H9 (cell line): ENCODE data around the gene ITIH5. TPM values are rescaled to one million over a fixed set of nuclear protein-coding genes. Genes with fewer than 3 reads are reported as not detected.

Experiments
- DNase-seq: peaks from one replicate; pipeline ENCODE4 v3.0.0-alpha.2; 2017
- H2AFZ ChIP-seq: one replicate; pipeline ENCODE4 v1.6.1; 2013; ENCODE audit warnings: mild to moderate bottlenecking, low read length, control low read depth, moderate library complexity
- H2AK5ac ChIP-seq: 2 replicates; pipeline ENCODE4 v1.6.1; 2013; ENCODE audit warnings: low read length, control low read depth, mixed read lengths; ENCODE audit not compliant: insufficient read length
- H2BK120ac ChIP-seq: one replicate; pipeline ENCODE4 v1.6.1; 2013; ENCODE audit warnings: low read depth, mild to moderate bottlenecking, low read length, control low read depth, inconsistent platforms; ENCODE audit not compliant: poor library complexity, severe bottlenecking
- H2BK12ac ChIP-seq: 2 replicates; pipeline ENCODE4 v1.6.1; 2013; ENCODE audit warnings: low read length, control low read depth, mixed read lengths, low read depth; ENCODE audit not compliant: insufficient read length
- H2BK15ac ChIP-seq: 2 replicates; pipeline ENCODE4 v1.6.1; 2013; ENCODE audit warnings: low read depth, low read length, control low read depth
- H2BK20ac ChIP-seq: one replicate; pipeline ENCODE4 v1.6.1; 2013; ENCODE audit warnings: low read depth, mild to moderate bottlenecking, low read length, control low read depth, inconsistent platforms; ENCODE audit not compliant: poor library complexity, severe bottlenecking
- H2BK5ac ChIP-seq: 2 replicates; pipeline ENCODE4 v1.6.1; 2013; ENCODE audit warnings: low read length, control low read depth, mixed read lengths; ENCODE audit not compliant: insufficient read length
- H3K14ac ChIP-seq: 2 replicates; pipeline ENCODE4 v1.6.1; 2013; ENCODE audit warnings: low read length, control low read depth; ENCODE audit not compliant: insufficient read depth
- H3K18ac ChIP-seq: 2 replicates; pipeline ENCODE4 v1.6.1; 2013; ENCODE audit warnings: low read depth, mild to moderate bottlenecking, mixed read lengths, low read length, control low read depth; ENCODE audit not compliant: insufficient read length
- H3K23ac ChIP-seq: 2 replicates; pipeline ENCODE4 v1.6.1; 2013; ENCODE audit warnings: low read length, control low read depth, mixed read lengths, low read depth; ENCODE audit not compliant: insufficient read length
- H3K23me2 ChIP-seq: 2 replicates; pipeline ENCODE4 v1.6.1; 2013; ENCODE audit warnings: low read depth, mild to moderate bottlenecking, mixed read lengths, low read length, control low read depth; ENCODE audit not compliant: insufficient read length, poor library complexity, severe bottlenecking
- H3K27ac ChIP-seq: 2 replicates; pipeline ENCODE4 v1.5.1; 2013; ENCODE audit warnings: low read length, control low read depth, mixed read lengths, low read depth; ENCODE audit not compliant: insufficient read length
- H3K27me3 ChIP-seq: 2 replicates; pipeline ENCODE4 v1.6.1; 2013; ENCODE audit warnings: low read length, control low read depth, inconsistent platforms; ENCODE audit not compliant: insufficient read depth
- H3K4ac ChIP-seq: 2 replicates; pipeline ENCODE4 v1.6.1; 2013; ENCODE audit warnings: low read depth, mild to moderate bottlenecking, control low read depth, inconsistent platforms, low read length, moderate library complexity
- H3K4me1 ChIP-seq: 2 replicates; pipeline ENCODE4 v1.6.1; 2013; ENCODE audit warnings: low read length, control low read depth, inconsistent platforms; ENCODE audit not compliant: insufficient read depth
- H3K4me2 ChIP-seq: 2 replicates; pipeline ENCODE4 v1.6.1; 2013; ENCODE audit warnings: low read length, control low read depth, mixed read lengths; ENCODE audit not compliant: insufficient read length, insufficient read depth
- H3K56ac ChIP-seq: 2 replicates; pipeline ENCODE4 v1.6.1; 2013; ENCODE audit warnings: low read depth, mild to moderate bottlenecking, mixed read lengths, low read length, control low read depth; ENCODE audit not compliant: insufficient read length
- H3K79me1 ChIP-seq: 2 replicates; pipeline ENCODE4 v1.6.1; 2013; ENCODE audit warnings: low read depth, mild to moderate bottlenecking, moderate library complexity, low read length, control low read depth, inconsistent platforms; ENCODE audit not compliant: insufficient read depth, poor library complexity, severe bottlenecking
- H3K79me2 ChIP-seq: 2 replicates; pipeline ENCODE4 v1.6.1; 2013; ENCODE audit warnings: low read length, control low read depth, inconsistent platforms; ENCODE audit not compliant: insufficient read depth
- H3K9ac ChIP-seq: 2 replicates; pipeline ENCODE4 v1.6.1; 2013; ENCODE audit warnings: low read length, control low read depth, mixed read lengths; ENCODE audit not compliant: insufficient read length; ENCODE audit errors: extremely low read depth
- H3K9me3 ChIP-seq: one replicate; pipeline ENCODE4 v1.6.1; 2013; ENCODE audit warnings: low read depth, low read length, inconsistent platforms; ENCODE audit not compliant: control insufficient read depth
- H3T11ph ChIP-seq: one replicate; pipeline ENCODE4 v1.6.1; 2013; ENCODE audit warnings: mild to moderate bottlenecking, low read length, control low read depth, inconsistent platforms
- H4K20me1 ChIP-seq: one replicate; pipeline ENCODE4 v1.6.1; 2013; ENCODE audit not compliant: control insufficient read depth, insufficient read length, insufficient read depth
- H4K5ac ChIP-seq: 2 replicates; pipeline ENCODE4 v1.6.1; 2013; ENCODE audit warnings: low read depth, mild to moderate bottlenecking, mixed read lengths, low read length, control low read depth; ENCODE audit not compliant: insufficient read length
- H4K8ac ChIP-seq: replicated peaks from 2 replicates; pipeline ENCODE4 v1.6.1; 2013; ENCODE audit warnings: low read length, control low read depth, mixed read lengths, low read depth; ENCODE audit not compliant: insufficient read length
- H4K91ac ChIP-seq: 2 replicates; pipeline ENCODE4 v1.6.1; 2013; ENCODE audit warnings: low read depth, mild to moderate bottlenecking, moderate library complexity, mixed read lengths, low read length, control low read depth; ENCODE audit not compliant: insufficient read length
- H3K27ac Mint-ChIP-seq, 3 experiments: 2 replicates in 2 of 3; 3 replicates in 1 of 3; pipeline ENCODE4 v1.8.0; 2020 to 2021; ENCODE audit warnings: mixed read lengths in 3 of 3, mild to moderate bottlenecking in 1 of 3, moderate library complexity in 1 of 3
- H3K27me3 Mint-ChIP-seq: 2 replicates; pipeline ENCODE4 v1.8.0; 2021; ENCODE audit warnings: low read depth, mild to moderate bottlenecking, moderate library complexity, mixed read lengths
- H3K36me3 Mint-ChIP-seq, 3 experiments: 2 replicates in 2 of 3; 3 replicates in 1 of 3; pipeline ENCODE4 v1.8.0; 2020 to 2021; ENCODE audit warnings: low read depth in 3 of 3, mixed read lengths in 3 of 3; ENCODE audit not compliant: insufficient read depth in 1 of 3
- H3K4me1 Mint-ChIP-seq, 2 experiments: 2 replicates each; pipeline ENCODE4 v1.8.0; 2020; ENCODE audit warnings: mixed read lengths in 2 of 2
- H3K4me3 Mint-ChIP-seq, 2 experiments: 2 replicates in 1 of 2; 3 replicates in 1 of 2; pipeline ENCODE4 v1.8.0; 2020 to 2021; ENCODE audit warnings: mild to moderate bottlenecking in 2 of 2, mixed read lengths in 2 of 2, moderate library complexity in 1 of 2
- H3K9me3 Mint-ChIP-seq, 2 experiments: 2 replicates in 1 of 2; 3 replicates in 1 of 2; pipeline ENCODE4 v1.8.0; 2020; ENCODE audit warnings: mild to moderate bottlenecking in 2 of 2, mixed read lengths in 2 of 2, moderate library complexity in 1 of 2
- CTCF ChIP-seq: fragments of 200-600 bp; sonication (generic); conservative IDR thresholded peaks from 3 replicates; pipeline ENCODE4 v1.8.0; 2021; ENCODE audit warnings: antibody characterized with exemption, mild to moderate bottlenecking
- WGBS: extraction: QIAGEN DNeasy Blood & Tissue Kit; methylation state at CpG from one replicate; pipeline ENCODE4 v1.1.7; 2013; ENCODE audit warnings: missing lambda C conversion rate, low lambda C conversion rate, mixed read lengths; ENCODE audit not compliant: insufficient read length; ENCODE audit errors: extremely low coverage; 5-methylcytosine and 5-hydroxymethylcytosine counted together
- total RNA-seq: library from RNA; stranded (reverse); gene quantifications from 2 replicates; pipeline ENCODE4 v1.2.1, GENCODE V29; 2021

ITIH5 gene
- total RNA-seq, 1 experiment from 2014 or later = 1.3 TPM

GRCh38 chr10:7571981-7572380 lies 94.8 kb downstream of the ITIH5 start:
- no peak overlapping the region for H3K27ac Mint-ChIP-seq
- no peaks in the 10 kb centered on the region for H3K9me3 ChIP-seq
- H4K5ac ChIP-seq = no peak overlapping the region
- H3K4ac ChIP-seq = no peak overlapping the region
- H3K14ac ChIP-seq = no peak overlapping the region
- H3K9me3 Mint-ChIP-seq = no peaks in the 10 kb centered on the region
- no peak overlapping the region for H2AK5ac ChIP-seq
- no peak overlapping the region for H2BK12ac ChIP-seq
- no peak overlapping the region for H4K91ac ChIP-seq
- no peak overlapping the region for H3K27ac ChIP-seq
- no peaks in the 10 kb centered on the region for H3K36me3 Mint-ChIP-seq
- H3K4me2 ChIP-seq = no peak overlapping the region
- H3K4me3 Mint-ChIP-seq = no peak overlapping the region
- 0 out of 4 replicates have a peak, but pooled peaks cover 0 to 3% of the 10 kb centered on the region in 2 experiments for H3K4me1 Mint-ChIP-seq
- H2BK120ac ChIP-seq = no peak overlapping the region
- no peaks in the 10 kb centered on the region for H3K23me2 ChIP-seq
- no peak overlapping the region for H4K8ac ChIP-seq
- TF ChIP-seq CTCF = no peak
- no peak overlapping the region for H3K18ac ChIP-seq
- H3K9ac ChIP-seq = no peak overlapping the region
- H2AFZ ChIP-seq = no peak overlapping the region
- no peaks in the 10 kb centered on the region; the same call in 1 of the 2 replicates for H3K27me3 Mint-ChIP-seq
- no peak overlapping the region for H3K56ac ChIP-seq
- no peaks in the 10 kb centered on the region for H3K27me3 ChIP-seq
- no peaks in the 10 kb centered on the region for H3K4me1 ChIP-seq
- no peaks in the 10 kb centered on the region for H3K79me1 ChIP-seq
- H2BK5ac ChIP-seq = no peak overlapping the region
- H2BK15ac ChIP-seq = no peak overlapping the region
- H3K79me2 ChIP-seq = no peaks in the 10 kb centered on the region
- H2BK20ac ChIP-seq = no peak overlapping the region
- H4K20me1 ChIP-seq = no peaks in the 10 kb centered on the region
- DNase-seq = no peak
- no peak overlapping the region for H3K23ac ChIP-seq
- WGBS = no CpG with 5 or more reads among the region's 4 CpGs
- no peak overlapping the region for H3T11ph ChIP-seq
